Endodermal cell (in vitro differentiated cells): ENCODE measurements around the gene ARFGEF3. TPM values are rescaled to one million over a fixed set of nuclear protein-coding genes. Genes with fewer than 3 reads are reported as not detected.

ENCODE experiments used
- DNase-seq: peaks from one replicate; pipeline ENCODE4 v3.0.0-alpha.2; 2017
- H3K27ac ChIP-seq: 2 replicates; pipeline ENCODE4 v1.5.1; 2013; ENCODE audit warnings: mild to moderate bottlenecking, low read depth, low read length, moderate library complexity
- H3K27me3 ChIP-seq: 2 replicates; pipeline ENCODE4 v1.6.1; 2013; ENCODE audit warnings: mild to moderate bottlenecking, low read length, moderate library complexity; ENCODE audit not compliant: insufficient read depth, control insufficient read depth, poor library complexity, severe bottlenecking
- H3K36me3 ChIP-seq: 2 replicates; pipeline ENCODE4 v1.7.0; 2013; ENCODE audit warnings: mild to moderate bottlenecking, low read length, moderate library complexity; ENCODE audit not compliant: control insufficient read depth, insufficient read depth
- H3K4me1 ChIP-seq: one replicate; pipeline ENCODE4 v1.7.0; 2013; ENCODE audit warnings: low read length; ENCODE audit not compliant: control insufficient read depth, insufficient read depth
- H3K4me3 ChIP-seq: 2 replicates; pipeline ENCODE4 v1.5.1; 2013; ENCODE audit warnings: mild to moderate bottlenecking, low read length, moderate library complexity
- H3K9ac ChIP-seq: 2 replicates; pipeline ENCODE4 v1.6.1; 2013; ENCODE audit warnings: mild to moderate bottlenecking, low read length, moderate library complexity; ENCODE audit not compliant: poor library complexity, severe bottlenecking; ENCODE audit errors: extremely low read depth
- H3K9me3 ChIP-seq: 2 replicates; pipeline ENCODE4 v1.6.1; 2013; ENCODE audit warnings: mild to moderate bottlenecking, low read length, moderate library complexity; ENCODE audit not compliant: control insufficient read depth
- H3K27ac Mint-ChIP-seq: 2 replicates; pipeline ENCODE4 v1.8.0; 2020; ENCODE audit warnings: mixed read lengths
- H3K27me3 Mint-ChIP-seq: 2 replicates; pipeline ENCODE4 v1.8.0; 2021; ENCODE audit warnings: mild to moderate bottlenecking, mixed read lengths; ENCODE audit not compliant: insufficient read depth
- H3K36me3 Mint-ChIP-seq: 2 replicates; pipeline ENCODE4 v1.8.0; 2020; ENCODE audit warnings: low read depth, mixed read lengths
- H3K4me1 Mint-ChIP-seq: 2 replicates; pipeline ENCODE4 v1.8.0; 2020; ENCODE audit warnings: mixed read lengths
- H3K4me3 Mint-ChIP-seq: 2 replicates; pipeline ENCODE4 v1.8.0; 2020; ENCODE audit warnings: mild to moderate bottlenecking, moderate library complexity, mixed read lengths
- H3K9me3 Mint-ChIP-seq: 2 replicates; pipeline ENCODE4 v1.8.0; 2020; ENCODE audit warnings: mild to moderate bottlenecking, mixed read lengths
- CTCF ChIP-seq: fragments of 200-600 bp; sonication (generic); conservative IDR thresholded peaks from 2 replicates; pipeline ENCODE4 v1.5.0; 2021; ENCODE audit warnings: antibody characterized with exemption, mild to moderate bottlenecking
- WGBS, 2 experiments: methylation state at CpG; one replicate each; pipeline versions ENCODE4 v1.1.5 to v1.1.7; 2013; ENCODE audit warnings: missing lambda C conversion rate in 2 of 2, mixed read lengths in 1 of 2; ENCODE audit not compliant: insufficient coverage in 1 of 2, insufficient read length in 1 of 2; 5-methylcytosine and 5-hydroxymethylcytosine counted together
- total RNA-seq, 2 donors: library from RNA; stranded (reverse); fragmentation: NEBNext Ultra II Directional in 1 of 2; extraction: Animal tissue kit (Norgen Biotek cat#: 25700) in 1 of 2; gene quantifications; 2 replicates in 1 of 2; 3 replicates in 1 of 2; pipeline ENCODE4 v1.2.1, GENCODE V29; 2021

The ARFGEF3 gene
- total RNA-seq, 2 donors from 2014 or later: 10.9 to 14.3 TPM

GRCh38 chr6:138328210-138328609 lies 166.5 kb downstream of the ARFGEF3 start:
- Mint-ChIP-seq H3K36me3 (peaks cover 22% of the 10 kb centered on the region), H3K27ac (no peak overlapping the region), H3K27me3 (no peaks in the 10 kb centered on the region), H3K4me1 (peaks cover 32% of the 10 kb centered on the region), H3K4me3 (no peak overlapping the region), H3K9me3 (no peaks in the 10 kb centered on the region)
- Histone ChIP-seq H3K27me3 (no peaks in the 10 kb centered on the region), H3K4me1 (peaks cover 7% of the 10 kb centered on the region), H3K4me3 (no peak overlapping the region), H3K36me3 (peaks cover 17% of the 10 kb centered on the region), H3K27ac (no peak overlapping the region), H3K9me3 (no peaks in the 10 kb centered on the region), H3K9ac (no peak overlapping the region)
- no peak for DNase-seq
- TF ChIP-seq CTCF: no peak
- WGBS, 2 experiments: 85 to 100% methylated on average over 3 of the region's 3 CpGs

DNA sequence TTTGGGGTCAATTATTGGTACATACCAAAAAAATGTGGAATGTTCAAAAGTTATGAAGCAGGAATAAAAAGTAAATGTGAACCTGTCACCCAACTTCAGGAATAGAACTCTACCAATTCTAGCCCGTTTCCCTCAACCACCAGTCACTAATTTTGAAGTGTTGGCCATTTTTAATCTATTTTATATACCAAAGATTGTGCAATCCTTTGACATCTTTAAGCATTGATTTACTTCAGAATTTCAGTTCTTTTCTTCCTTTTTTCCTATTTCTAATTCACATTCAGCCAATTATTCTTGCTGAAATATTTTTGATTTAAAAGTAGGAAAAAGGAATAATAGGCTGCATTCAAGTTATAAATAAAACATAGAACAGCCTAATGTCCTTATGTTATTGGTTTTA lies 169.0 kb downstream of the ARFGEF3 start:
- TF ChIP-seq CTCF: no peak
- no peaks in the 10 kb centered on the region for H3K9me3 Mint-ChIP-seq
- no peak overlapping the region for H3K9ac ChIP-seq
- H3K36me3 Mint-ChIP-seq: peaks cover 18% of the 10 kb centered on the region
- 95 to 100% methylated on average over 1 of the region's 1 CpG for WGBS, 2 experiments
- H3K4me1 Mint-ChIP-seq: peaks cover 32% of the 10 kb centered on the region
- no peak overlapping the region for H3K4me3 Mint-ChIP-seq
- H3K27me3 ChIP-seq: no peaks in the 10 kb centered on the region
- no peaks in the 10 kb centered on the region for H3K27me3 Mint-ChIP-seq
- H3K9me3 ChIP-seq: no peaks in the 10 kb centered on the region
- H3K36me3 ChIP-seq: peaks cover 6% of the 10 kb centered on the region
- H3K4me1 ChIP-seq: peaks cover 7% of the 10 kb centered on the region
- DNase-seq: no peak
- peak overlapping the region; percentile 68 for H3K27ac Mint-ChIP-seq
- no peak overlapping the region for H3K4me3 ChIP-seq
- H3K27ac ChIP-seq: no peak overlapping the region

DNA sequence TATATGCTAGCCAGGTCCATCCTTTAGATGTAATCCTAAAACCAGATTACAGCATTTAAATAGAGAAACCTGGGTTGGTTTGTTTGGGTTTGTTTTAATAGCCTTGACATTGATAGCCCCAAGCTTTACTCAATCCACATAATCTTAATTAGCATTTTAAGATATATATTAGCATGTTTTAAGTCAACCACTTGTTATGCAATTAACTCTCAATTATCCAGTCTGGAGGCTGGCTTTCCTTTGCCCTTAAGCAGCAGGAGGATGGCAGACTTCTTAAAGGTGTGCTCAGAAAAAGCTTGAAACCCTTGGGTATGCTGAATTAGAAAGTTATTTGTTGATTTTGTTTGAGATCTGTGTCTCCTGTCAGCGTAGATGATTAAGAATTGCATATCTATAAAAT lies 169.7 kb downstream of the ARFGEF3 start:
- WGBS, 2 experiments: 0% methylated on average over 1 of the region's 1 CpG; no CpG with 5 or more reads in 1 of the 2 experiments
- Mint-ChIP-seq H3K4me1 (peaks cover 32% of the 10 kb centered on the region), H3K27me3 (no peaks in the 10 kb centered on the region), H3K36me3 (peaks cover 20% of the 10 kb centered on the region), H3K27ac (no peak overlapping the region), H3K4me3 (no peak overlapping the region), H3K9me3 (no peaks in the 10 kb centered on the region)
- Histone ChIP-seq H3K9ac (no peak overlapping the region), H3K27me3 (no peaks in the 10 kb centered on the region), H3K4me1 (peaks cover 7% of the 10 kb centered on the region), H3K9me3 (no peaks in the 10 kb centered on the region), H3K4me3 (no peak overlapping the region), H3K36me3 (peaks cover 12% of the 10 kb centered on the region), H3K27ac (no peak overlapping the region)
- TF ChIP-seq CTCF: no peak
- DNase-seq: no peak
